Measurements from ENCODE around the gene TBK1.

Gene TBK1

DNA sequence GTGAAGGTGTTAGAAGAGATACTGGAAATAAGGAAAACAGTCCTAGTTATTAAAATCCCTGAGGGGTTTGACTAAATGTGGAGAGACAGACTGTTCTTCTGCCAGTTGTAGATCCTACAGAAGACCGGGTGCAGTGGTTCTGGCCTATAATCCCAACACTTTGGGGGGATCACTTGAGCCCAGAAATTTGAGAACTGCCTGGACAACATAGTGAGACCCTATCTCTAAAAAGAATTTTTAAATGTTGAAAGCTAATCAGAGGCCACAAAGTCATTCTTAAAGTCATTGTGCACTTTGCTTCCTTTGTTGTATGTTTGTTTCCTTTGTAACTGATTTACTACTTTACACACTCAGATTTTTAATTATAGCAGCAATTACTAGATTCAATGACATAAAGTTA is 97.2 kb downstream of the TBK1 start:
- DNase-seq = no peak

DNA sequence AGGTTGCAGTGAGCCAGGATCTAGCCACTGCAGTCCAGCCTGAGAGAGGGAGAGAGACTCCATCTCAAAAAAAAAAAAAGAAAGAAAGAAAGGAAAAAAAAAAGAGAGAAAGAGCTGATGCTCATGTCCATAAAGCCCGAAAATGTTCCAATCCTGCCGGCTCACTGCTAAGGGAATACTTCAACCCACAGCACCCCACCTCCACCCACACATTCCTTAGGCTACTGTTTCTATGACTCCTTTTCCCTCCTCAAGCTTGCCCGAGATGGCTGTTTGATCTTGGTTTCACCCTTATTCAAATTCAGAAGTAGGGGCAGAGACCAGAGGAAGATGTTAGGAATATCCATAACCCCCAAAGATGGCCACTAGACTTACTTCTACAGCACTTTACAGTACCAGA is 98.8 kb downstream of the TBK1 start:
- no peak for DNase-seq

DNA sequence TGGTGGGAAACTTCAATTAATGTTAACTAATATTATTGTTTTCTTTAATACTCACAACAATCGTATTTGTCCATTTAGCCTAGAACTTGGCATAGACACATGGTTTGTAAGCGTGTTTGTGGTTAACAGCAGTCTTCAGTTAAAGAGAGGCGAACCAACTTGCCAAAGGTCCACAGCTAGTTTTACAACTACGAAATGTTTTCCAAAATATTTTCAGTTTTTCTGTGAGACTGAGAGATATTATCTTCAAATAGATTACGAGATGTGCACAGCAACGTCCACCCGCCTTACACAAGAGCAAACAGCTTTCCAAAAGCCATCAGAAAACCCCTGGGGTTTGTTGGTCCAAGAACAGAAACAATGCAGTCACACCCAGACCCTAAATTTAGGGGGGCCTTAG is 99.8 kb downstream of the TBK1 start:
- DNase-seq = no peak
